ENCODE measurements around the gene CHST12. TPM values are rescaled to one million over a fixed set of nuclear protein-coding genes. Genes with fewer than 3 reads are reported as not detected.

The CHST12 gene
- total and polyA plus RNA-seq, 2 donors (not counting 1 experiment from before 2014, with no cell fraction given) = 25.4 to 27.1 TPM

DNA sequence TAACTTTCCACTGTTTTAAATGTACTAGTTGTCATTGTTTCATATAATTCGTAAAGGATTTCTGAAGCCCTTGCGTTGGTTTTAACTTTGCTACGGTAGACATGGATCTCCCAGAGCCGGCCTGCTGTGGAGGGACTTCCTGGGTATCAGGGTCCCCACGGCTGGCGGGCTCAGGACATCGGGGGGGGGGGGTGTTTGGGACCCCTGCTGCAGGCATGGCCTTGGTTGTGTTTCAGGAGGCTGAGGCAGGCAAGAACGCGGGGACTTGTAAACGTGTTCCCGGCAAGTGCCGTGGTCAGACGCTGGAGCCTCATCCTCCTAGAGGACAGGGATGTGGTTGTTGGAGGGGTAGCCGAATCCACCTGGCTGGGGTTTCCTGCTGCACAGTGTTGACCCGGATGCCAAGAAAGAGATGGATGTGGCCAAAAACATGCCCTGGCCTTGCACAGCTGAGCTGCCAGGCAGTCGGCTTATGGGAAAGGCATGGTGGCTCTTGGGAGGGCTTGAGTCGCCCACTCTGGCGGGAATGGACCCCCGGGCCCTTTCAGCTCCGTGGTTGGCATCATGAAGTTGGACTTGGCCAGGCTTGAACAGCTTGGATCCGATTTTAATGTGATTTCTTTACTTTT, 21.4 kb upstream of the CHST12 start:
- ATAC-seq (ENCODE audit: low read depth) (no peak), DNase-seq (no peak)
- H3K9me3 Mint-ChIP-seq (ENCODE audit: insufficient read depth) = no peaks in the 10 kb centered on the region
- POLR2A ChIA-PET = no interaction called here
- Histone ChIP-seq H3K27me3 (replicated peaks in 1 of 4; ENCODE audit: control extremely low read depth in 1 of 4, control insufficient read depth in 3 of 4, insufficient read depth in 4 of 4, low read length in 3 of 4) (no peaks in the 10 kb centered on the region), H3K4me2 (replicated peaks; ENCODE audit: low read depth, low read length, poor library complexity, severe bottlenecking) (no peak overlapping the region), H4K20me1 (ENCODE audit: control insufficient read depth, insufficient read depth, low read length, poor library complexity, severe bottlenecking) (peaks cover 30% of the 10 kb centered on the region), H3K9ac (ENCODE audit: low read length) (no peak overlapping the region), H2AFZ (ENCODE audit: insufficient read depth, low read depth, low read length, poor library complexity, severe bottlenecking) (no peak overlapping the region), H3K9me3 (ENCODE audit: control extremely low read depth in 1 of 3, control insufficient read depth in 2 of 3, insufficient read depth in 1 of 3, low read length in 2 of 3) (no peaks in the 10 kb centered on the region), H3K79me2 (ENCODE audit: control insufficient read depth, insufficient read depth, low read length) (peaks cover 4% of the 10 kb centered on the region), H3K27ac (ENCODE audit: low read length in 2 of 2) (no peak overlapping the region), H3K4me1 (ENCODE audit: control insufficient read depth in 2 of 2, insufficient read depth in 2 of 2, low read length in 2 of 2) (no peaks in the 10 kb centered on the region), H3K4me3 (ENCODE audit: control extremely low read depth in 1 of 5, extremely low read depth in 1 of 5, insufficient read depth in 1 of 5, low read depth in 2 of 5, low read length in 4 of 5) (no peak overlapping the region), H3K36me3 (replicated peaks in 1 of 2; ENCODE audit: control extremely low read depth in 1 of 2, control insufficient read depth in 1 of 2, extremely low read depth in 1 of 2, insufficient read depth in 2 of 2, low read length in 1 of 2) (peaks cover 0 to 48% of the 10 kb centered on the region in 2 experiments)
- no peaks in the 10 kb centered on the region for H3K27me3 Mint-ChIP-seq
- TF ChIP-seq, protein P1, sequence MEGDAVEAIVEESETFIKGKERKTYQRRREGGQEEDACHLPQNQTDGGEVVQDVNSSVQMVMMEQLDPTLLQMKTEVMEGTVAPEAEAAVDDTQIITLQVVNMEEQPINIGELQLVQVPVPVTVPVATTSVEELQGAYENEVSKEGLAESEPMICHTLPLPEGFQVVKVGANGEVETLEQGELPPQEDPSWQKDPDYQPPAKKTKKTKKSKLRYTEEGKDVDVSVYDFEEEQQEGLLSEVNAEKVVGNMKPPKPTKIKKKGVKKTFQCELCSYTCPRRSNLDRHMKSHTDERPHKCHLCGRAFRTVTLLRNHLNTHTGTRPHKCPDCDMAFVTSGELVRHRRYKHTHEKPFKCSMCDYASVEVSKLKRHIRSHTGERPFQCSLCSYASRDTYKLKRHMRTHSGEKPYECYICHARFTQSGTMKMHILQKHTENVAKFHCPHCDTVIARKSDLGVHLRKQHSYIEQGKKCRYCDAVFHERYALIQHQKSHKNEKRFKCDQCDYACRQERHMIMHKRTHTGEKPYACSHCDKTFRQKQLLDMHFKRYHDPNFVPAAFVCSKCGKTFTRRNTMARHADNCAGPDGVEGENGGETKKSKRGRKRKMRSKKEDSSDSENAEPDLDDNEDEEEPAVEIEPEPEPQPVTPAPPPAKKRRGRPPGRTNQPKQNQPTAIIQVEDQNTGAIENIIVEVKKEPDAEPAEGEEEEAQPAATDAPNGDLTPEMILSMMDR (IDR thresholded peaks at IDR 0.05) = no peak
- no peak for TF ChIP-seq EZH2 (IDR thresholded peaks at IDR 0.05; ENCODE audit: borderline replicate concordance, insufficient read depth, low read depth, low read length, poor library complexity, severe bottlenecking)
- intact Hi-C loops (cut with micrococcal nuclease) = no loop called here
- H3K4me3 Mint-ChIP-seq = no peak overlapping the region
- CTCF ChIA-PET = no interaction called here
- WGBS (ENCODE audit: insufficient coverage) = 97% methylated on average over 21 of the region's 21 CpGs
- no peaks in the 10 kb centered on the region for H3K4me1 Mint-ChIP-seq
- H3K27ac Mint-ChIP-seq = no peak overlapping the region

DNA sequence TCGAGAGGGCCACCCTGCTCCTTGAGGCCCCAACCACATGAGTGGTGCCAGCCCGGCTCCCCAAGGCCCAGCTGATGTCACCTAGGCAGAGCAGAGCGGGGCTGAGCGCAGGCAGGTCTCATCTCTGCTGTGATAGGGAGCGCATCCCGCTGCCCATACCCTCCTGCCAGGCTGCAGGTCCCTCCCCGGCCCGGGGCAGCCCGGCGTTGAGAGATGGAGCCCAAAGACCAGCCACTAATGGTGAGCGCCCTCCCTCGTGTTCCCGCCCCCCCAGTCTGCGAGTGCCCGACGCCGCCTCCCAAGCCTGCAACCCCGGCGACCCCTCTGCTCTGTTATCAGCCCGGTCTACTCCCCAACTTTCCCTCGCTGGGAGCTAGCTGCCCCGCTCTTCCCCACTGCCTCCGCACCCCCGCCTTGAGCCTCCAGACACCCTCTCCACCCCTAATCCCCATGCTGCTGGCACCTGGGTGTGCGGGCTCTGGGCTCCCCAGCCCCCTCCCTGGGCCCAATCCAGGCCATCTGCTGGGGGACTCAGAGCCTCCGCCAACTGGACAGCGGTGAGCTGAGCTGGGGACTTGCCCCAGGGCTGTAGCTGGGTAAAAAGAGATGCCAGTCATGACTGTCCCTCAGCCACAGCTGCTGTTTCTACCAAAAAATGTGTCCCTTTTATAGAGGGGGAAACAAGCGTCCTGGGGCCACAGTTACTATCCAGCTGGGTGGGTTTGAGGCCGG, 19.7 kb upstream of the CHST12 start:
- no peaks in the 10 kb centered on the region for H3K27me3 ChIP-seq (replicated peaks in 1 of 4; ENCODE audit: control extremely low read depth in 1 of 4, control insufficient read depth in 3 of 4, insufficient read depth in 4 of 4, low read length in 3 of 4)
- peaks cover 0 to 39% of the 10 kb centered on the region in 2 experiments for H3K36me3 ChIP-seq (replicated peaks in 1 of 2; ENCODE audit: control extremely low read depth in 1 of 2, control insufficient read depth in 1 of 2, extremely low read depth in 1 of 2, insufficient read depth in 2 of 2, low read length in 1 of 2)
- TF ChIP-seq EZH2 (IDR thresholded peaks at IDR 0.05; ENCODE audit: borderline replicate concordance, insufficient read depth, low read depth, low read length, poor library complexity, severe bottlenecking) = no peak
- TF ChIP-seq, protein P1 (IDR thresholded peaks at IDR 0.05) = no peak
- H3K4me2 ChIP-seq (replicated peaks; ENCODE audit: low read depth, low read length, poor library complexity, severe bottlenecking) = no peak overlapping the region
- WGBS (ENCODE audit: insufficient coverage) = 96% methylated on average over 28 of the region's 29 CpGs
- no peaks in the 10 kb centered on the region for H3K9me3 Mint-ChIP-seq (ENCODE audit: insufficient read depth)
- intact Hi-C loops (cut with micrococcal nuclease) = no loop called here
- no peak overlapping the region for H3K4me3 Mint-ChIP-seq
- ATAC-seq (ENCODE audit: low read depth) (no peak), DNase-seq (no peak)
- H3K27me3 Mint-ChIP-seq = no peaks in the 10 kb centered on the region
- H3K4me1 ChIP-seq (ENCODE audit: control insufficient read depth in 2 of 2, insufficient read depth in 2 of 2, low read length in 2 of 2) = no peaks in the 10 kb centered on the region
- H3K79me2 ChIP-seq (ENCODE audit: control insufficient read depth, insufficient read depth, low read length) = no peaks in the 10 kb centered on the region
- H3K9ac ChIP-seq (ENCODE audit: low read length) = no peak overlapping the region
- CTCF ChIA-PET = no interaction called here
- H2AFZ ChIP-seq (ENCODE audit: insufficient read depth, low read depth, low read length, poor library complexity, severe bottlenecking) = no peak overlapping the region
- no peak overlapping the region for H3K27ac ChIP-seq (ENCODE audit: low read length in 2 of 2)
- POLR2A ChIA-PET = no interaction called here
- H4K20me1 ChIP-seq (ENCODE audit: control insufficient read depth, insufficient read depth, low read length, poor library complexity, severe bottlenecking) = peaks cover 17% of the 10 kb centered on the region
- H3K4me3 ChIP-seq (ENCODE audit: control extremely low read depth in 1 of 5, extremely low read depth in 1 of 5, insufficient read depth in 1 of 5, low read depth in 2 of 5, low read length in 4 of 5) = no peak overlapping the region
- H3K4me1 Mint-ChIP-seq = no peaks in the 10 kb centered on the region
- no peak overlapping the region for H3K27ac Mint-ChIP-seq
- no peaks in the 10 kb centered on the region for H3K9me3 ChIP-seq (ENCODE audit: control extremely low read depth in 1 of 3, control insufficient read depth in 2 of 3, insufficient read depth in 1 of 3, low read length in 2 of 3)
